Superior temporal gyrus (tissue), 1 donor: ENCODE measurements around the gene OR2W3.

Source experiments
- DNase-seq: peaks from one replicate; pipeline ENCODE4 v3.0.0-alpha.2; 2016; ENCODE audit errors: extremely low spot score

The OR2W3 gene

GRCh38 chr1:247919952-247920351 is 24.6 kb downstream of the OR2W3 start, which contains the start of gene OR2T8:
Gene OR2T8 (plus strand): TSS chr1:247920252. CDS start chr1:247921018, 766 bp downstream.
- DNase-seq = no peak

- DNase-seq = no peak
These were observed 28.6 kb downstream of the OR2W3 start for GRCh38 chr1:247923941-247924340.

GRCh38 chr1:247924868-247925267 is 29.5 kb downstream of the OR2W3 start, which contains the start of gene OR2AJ1:
Gene OR2AJ1 (plus strand): TSS chr1:247924889. CDS start chr1:247933769, 8,880 bp downstream.
- no peak for DNase-seq

- DNase-seq = no peak
These were observed 38.6 kb downstream of the OR2W3 start for GRCh38 chr1:247933989-247934388.

- no peak for DNase-seq
These were observed 40.4 kb downstream of the OR2W3 start for GRCh38 chr1:247935781-247936180.

- DNase-seq = no peak
These were observed 41.0 kb downstream of the OR2W3 start for GRCh38 chr1:247936415-247936814.

- DNase-seq = peak; percentile 46
These were observed 41.8 kb downstream of the OR2W3 start for GRCh38 chr1:247936965-247937734.

- DNase-seq = no peak
These were observed 47.2 kb downstream of the OR2W3 start for GRCh38 chr1:247942624-247943023.
